Gastroesophageal sphincter (tissue), 4 donors: ENCODE results near the gene GALNT17. TPM values are rescaled to one million over a fixed set of nuclear protein-coding genes. Genes with fewer than 3 reads are reported as not detected.
A peak's percentile ranks its signal among the peaks of the same experiment; 100 is the strongest.

Experiments
- ATAC-seq: fragments of 150-250 bp; one replicate; pipeline ENCODE4 v1.9.1; 2016; ENCODE audit warnings: mild to moderate bottlenecking, moderate library complexity
- H3K27ac ChIP-seq, 4 donors: fragments of 200-600 bp; sonication (generic) in 3 of 4; 1 replicate in 3 of 4; 2 replicates in 1 of 4; pipeline ENCODE4 v1.5.1; 2016 to 2019
- H3K27me3 ChIP-seq: fragments of 200-600 bp; sonication (generic); one replicate; pipeline ENCODE4 v1.5.1; 2019
- H3K36me3 ChIP-seq, 2 donors: fragments of 200-600 bp; sonication (generic); one replicate each; pipeline ENCODE4 v1.5.1; 2019; ENCODE audit warnings: control low read depth in 1 of 2
- H3K4me1 ChIP-seq, 3 donors: fragments of 200-600 bp; sonication (generic); 1 replicate in 2 of 3; 2 replicates in 1 of 3; pipeline ENCODE4 v1.5.1; 2016 to 2019; ENCODE audit warnings: control low read depth in 2 of 3
- H3K4me3 ChIP-seq, 2 donors: fragments of 200-600 bp; sonication (generic); one replicate each; pipeline ENCODE4 v1.5.1; 2019; ENCODE audit warnings: mild to moderate bottlenecking in 1 of 2, moderate library complexity in 1 of 2
- H3K9me3 ChIP-seq, 3 donors: fragments of 200-600 bp; sonication (generic); one replicate each; pipeline ENCODE4 v1.5.1; 2017 to 2019; ENCODE audit warnings: control low read depth in 2 of 3
- CTCF ChIP-seq, 4 experiments: fragments of 200-600 bp in 2 of 4; fragments of 450-650 bp in 2 of 4; sonication (generic) in 1 of 4; IDR thresholded peaks; one replicate each; pipeline ENCODE4 v1.5.1; 2017 to 2019; ENCODE audit warnings: antibody characterized with exemption in 4 of 4, mild to moderate bottlenecking in 2 of 4, moderate library complexity in 2 of 4
- EP300 ChIP-seq: sonication (generic); formaldehyde crosslinking; IDR thresholded peaks from one replicate; pipeline ENCODE4 v1.6.1; 2017; ENCODE audit warnings: antibody characterized with exemption, mild to moderate bottlenecking
- POLR2A ChIP-seq, 2 donors: fragments of 450-650 bp; IDR thresholded peaks; one replicate each; pipeline ENCODE4 v1.6.1; 2017; ENCODE audit warnings: antibody characterized with exemption in 2 of 2, mild to moderate bottlenecking in 2 of 2, moderate library complexity in 1 of 2
- POLR2AphosphoS5 ChIP-seq: sonication (generic); formaldehyde crosslinking; IDR thresholded peaks from one replicate; pipeline ENCODE4 v1.6.1; 2017; ENCODE audit warnings: antibody characterized with exemption
- WGBS, 2 donors: methylation state at CpG; one replicate each; pipeline ENCODE4 v1.1.5; 2018; ENCODE audit warnings: low coverage in 1 of 2; 5-methylcytosine and 5-hydroxymethylcytosine counted together
- total RNA-seq, 4 donors: library from RNA; depleted of rRNA; stranded (reverse); fragments of >200 nt; gene quantifications; one replicate each; pipeline ENCODE4 v1.1.0, GENCODE V29; 2016

Gene GALNT17
- total RNA-seq, 4 donors from 2014 or later, result 16.7 to 93.2 (median 34.8) TPM

- no peaks in the 10 kb centered on the region for H3K36me3 ChIP-seq
- H3K4me1 ChIP-seq, result peaks cover 0 to 7% (median 4%) of the 10 kb centered on the region in 3 donors
- H3K9me3 ChIP-seq, result peaks cover 0 to 19% (median 0%) of the 10 kb centered on the region in 3 donors
- H3K27ac ChIP-seq, result no peak overlapping the region
- 90 to 92% methylated on average over 2 to 4 of the region's 6 CpGs for WGBS, 2 donors
- no peak for ATAC-seq
- H3K4me3 ChIP-seq, result no peak overlapping the region
- TF ChIP-seq EP300 (no peak), POLR2AphosphoS5 (no peak), POLR2A (IDR thresholded peaks at IDR 0.05) (no peak), CTCF (IDR thresholded peaks at IDR 0.05) (no peak)
- peaks cover 50% of the 10 kb centered on the region for H3K27me3 ChIP-seq
Measured at GRCh38 chr7:71750290-71750689, 618.3 kb downstream of the GALNT17 start.

GRCh38 chr7:71752171-71752935 lies 620.4 kb downstream of the GALNT17 start:
- H3K27ac ChIP-seq, result no peak overlapping the region
- ATAC-seq, result peak; percentile 16
- TF ChIP-seq POLR2A (IDR thresholded peaks at IDR 0.05), result no peak
- peak; percentile 6 to 76 (median 30) for TF ChIP-seq CTCF (IDR thresholded peaks at IDR 0.05)
- TF ChIP-seq POLR2AphosphoS5, result no peak
- H3K4me3 ChIP-seq, result no peak overlapping the region
- peaks cover 50% of the 10 kb centered on the region for H3K27me3 ChIP-seq
- no peaks in the 10 kb centered on the region for H3K36me3 ChIP-seq
- H3K4me1 ChIP-seq, result peaks cover 0 to 7% (median 4%) of the 10 kb centered on the region in 3 donors
- 0 to 40% methylated on average over 1 to 4 of the region's 43 CpGs for WGBS, 2 donors
- peaks cover 0 to 22% (median 0%) of the 10 kb centered on the region in 3 donors for H3K9me3 ChIP-seq

- no peak for ATAC-seq
- no CpG with 5 or more reads among the region's 2 CpGs for WGBS, 2 donors
- H3K27ac ChIP-seq, result no peak overlapping the region
- H3K4me1 ChIP-seq, result peaks cover 0 to 7% (median 4%) of the 10 kb centered on the region in 3 donors
- H3K36me3 ChIP-seq, result no peaks in the 10 kb centered on the region
- H3K9me3 ChIP-seq, result peaks cover 0 to 31% (median 0%) of the 10 kb centered on the region in 3 donors
- H3K4me3 ChIP-seq, result no peak overlapping the region
- peaks cover 50% of the 10 kb centered on the region for H3K27me3 ChIP-seq
- TF ChIP-seq POLR2A (IDR thresholded peaks at IDR 0.05) (no peak), EP300 (no peak), CTCF (IDR thresholded peaks at IDR 0.05) (no peak), POLR2AphosphoS5 (no peak)
Measured at GRCh38 chr7:71753236-71753635, 621.3 kb downstream of the GALNT17 start.

- Histone ChIP-seq H3K4me3 (no peak overlapping the region), H3K9me3 (peaks cover 0 to 27% (median 0%) of the 10 kb centered on the region in 3 donors), H3K27me3 (peaks cover 50% of the 10 kb centered on the region), H3K27ac (no peak overlapping the region), H3K36me3 (no peaks in the 10 kb centered on the region), H3K4me1 (peaks cover 0 to 7% (median 4%) of the 10 kb centered on the region in 3 donors)
- TF ChIP-seq POLR2AphosphoS5, result no peak
- no peak for TF ChIP-seq CTCF (IDR thresholded peaks at IDR 0.05)
- TF ChIP-seq EP300, result no peak
- WGBS, 2 donors, result 29 to 44% methylated on average over 6 to 8 of the region's 9 CpGs
- no peak for ATAC-seq
Measured at GRCh38 chr7:71753956-71754664, 622.2 kb downstream of the GALNT17 start.
